ENCODE data around the gene NPAS3. TPM values are rescaled to one million over a fixed set of nuclear protein-coding genes. Genes with fewer than 3 reads are reported as not detected.

The NPAS3 gene
- total RNA-seq, 1 donor from 2014 or later = 1.6 TPM

DNA sequence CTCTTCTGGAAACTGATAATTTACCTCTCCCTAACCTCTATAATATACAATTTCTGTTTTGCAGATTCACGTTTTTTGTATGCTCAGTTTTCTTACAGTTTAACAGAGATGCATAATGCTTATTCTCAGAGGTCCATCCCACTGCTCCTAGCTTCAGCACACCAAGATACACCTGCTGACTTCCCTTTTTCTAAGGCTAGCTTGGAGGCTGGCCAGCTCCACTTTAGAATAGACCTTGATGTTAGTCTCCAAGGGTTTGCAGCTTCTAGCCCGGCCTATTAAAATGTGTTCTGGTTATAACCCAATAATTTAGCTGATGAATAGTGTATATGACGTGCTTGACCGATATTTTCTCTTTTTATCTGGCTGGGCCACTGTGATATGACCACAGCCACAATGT lies 751.0 kb downstream of the NPAS3 start:
- no peak for DNase-seq (ENCODE audit: low spot score)
- TF ChIP-seq, protein P1, sequence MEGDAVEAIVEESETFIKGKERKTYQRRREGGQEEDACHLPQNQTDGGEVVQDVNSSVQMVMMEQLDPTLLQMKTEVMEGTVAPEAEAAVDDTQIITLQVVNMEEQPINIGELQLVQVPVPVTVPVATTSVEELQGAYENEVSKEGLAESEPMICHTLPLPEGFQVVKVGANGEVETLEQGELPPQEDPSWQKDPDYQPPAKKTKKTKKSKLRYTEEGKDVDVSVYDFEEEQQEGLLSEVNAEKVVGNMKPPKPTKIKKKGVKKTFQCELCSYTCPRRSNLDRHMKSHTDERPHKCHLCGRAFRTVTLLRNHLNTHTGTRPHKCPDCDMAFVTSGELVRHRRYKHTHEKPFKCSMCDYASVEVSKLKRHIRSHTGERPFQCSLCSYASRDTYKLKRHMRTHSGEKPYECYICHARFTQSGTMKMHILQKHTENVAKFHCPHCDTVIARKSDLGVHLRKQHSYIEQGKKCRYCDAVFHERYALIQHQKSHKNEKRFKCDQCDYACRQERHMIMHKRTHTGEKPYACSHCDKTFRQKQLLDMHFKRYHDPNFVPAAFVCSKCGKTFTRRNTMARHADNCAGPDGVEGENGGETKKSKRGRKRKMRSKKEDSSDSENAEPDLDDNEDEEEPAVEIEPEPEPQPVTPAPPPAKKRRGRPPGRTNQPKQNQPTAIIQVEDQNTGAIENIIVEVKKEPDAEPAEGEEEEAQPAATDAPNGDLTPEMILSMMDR (IDR thresholded peaks at IDR 0.05; ENCODE audit: unreplicated experiment) = no peak
- no peaks in the 10 kb centered on the region for H3K9me3 Mint-ChIP-seq (ENCODE audit: unreplicated experiment)
- H3K27ac Mint-ChIP-seq (ENCODE audit: unreplicated experiment) = no peak overlapping the region
- H3K4me1 Mint-ChIP-seq (ENCODE audit: unreplicated experiment) = no peaks in the 10 kb centered on the region
- H3K4me3 Mint-ChIP-seq (ENCODE audit: unreplicated experiment) = no peak overlapping the region
- H3K27me3 Mint-ChIP-seq (ENCODE audit: unreplicated experiment) = no peaks in the 10 kb centered on the region
- no peaks in the 10 kb centered on the region for H3K36me3 Mint-ChIP-seq (ENCODE audit: low read depth, unreplicated experiment)

DNA sequence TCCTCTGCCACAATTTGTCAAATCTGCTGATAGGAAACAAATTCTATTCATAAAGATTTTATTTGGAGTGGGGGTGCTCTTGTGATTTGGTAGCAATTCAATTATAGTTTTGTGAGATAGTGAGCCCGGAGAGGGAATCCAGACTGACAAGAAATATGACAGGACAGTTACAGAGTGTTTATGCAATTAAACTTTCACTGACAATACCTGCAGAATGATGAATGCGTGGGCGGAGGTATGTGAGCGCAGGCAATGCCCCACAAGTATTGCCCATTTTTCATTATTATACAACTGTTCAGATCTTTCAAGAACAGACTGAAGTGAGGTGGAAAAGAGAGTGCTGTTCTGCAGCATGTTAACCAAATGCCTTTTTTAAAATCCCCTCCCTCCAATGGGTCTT lies 753.2 kb downstream of the NPAS3 start:
- TF ChIP-seq, protein P1 (IDR thresholded peaks at IDR 0.05; ENCODE audit: unreplicated experiment) = no peak
- no peaks in the 10 kb centered on the region for H3K27me3 Mint-ChIP-seq (ENCODE audit: unreplicated experiment)
- DNase-seq (ENCODE audit: low spot score) = no peak
- H3K36me3 Mint-ChIP-seq (ENCODE audit: low read depth, unreplicated experiment) = no peaks in the 10 kb centered on the region
- no peak overlapping the region for H3K4me3 Mint-ChIP-seq (ENCODE audit: unreplicated experiment)
- H3K27ac Mint-ChIP-seq (ENCODE audit: unreplicated experiment) = no peak overlapping the region
- no peaks in the 10 kb centered on the region for H3K9me3 Mint-ChIP-seq (ENCODE audit: unreplicated experiment)
- H3K4me1 Mint-ChIP-seq (ENCODE audit: unreplicated experiment) = no peaks in the 10 kb centered on the region

DNA sequence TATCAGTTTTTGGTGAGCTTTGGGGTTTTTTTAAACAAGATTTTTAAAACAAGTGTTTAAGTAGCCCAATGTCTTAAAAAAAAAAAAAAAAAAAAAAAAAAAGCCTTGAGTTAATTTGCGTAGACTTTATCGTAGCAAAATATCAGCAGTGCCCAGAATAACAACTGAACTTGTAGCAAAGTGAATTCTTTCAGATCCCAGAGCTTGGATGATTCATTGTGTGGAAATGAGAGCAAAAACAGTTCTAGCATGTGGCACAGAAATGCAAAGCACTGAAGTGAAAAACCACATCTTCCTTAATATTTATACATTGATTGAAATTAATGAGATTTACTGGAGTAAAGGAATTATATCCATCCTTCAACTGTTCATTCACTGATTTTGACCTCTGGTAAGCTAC lies 754.1 kb downstream of the NPAS3 start:
- H3K4me1 Mint-ChIP-seq (ENCODE audit: unreplicated experiment) = no peaks in the 10 kb centered on the region
- H3K36me3 Mint-ChIP-seq (ENCODE audit: low read depth, unreplicated experiment) = no peaks in the 10 kb centered on the region
- no peak overlapping the region for H3K27ac Mint-ChIP-seq (ENCODE audit: unreplicated experiment)
- DNase-seq (ENCODE audit: low spot score) = no peak
- TF ChIP-seq, protein P1 (IDR thresholded peaks at IDR 0.05; ENCODE audit: unreplicated experiment) = no peak
- H3K4me3 Mint-ChIP-seq (ENCODE audit: unreplicated experiment) = no peak overlapping the region
- no peaks in the 10 kb centered on the region for H3K27me3 Mint-ChIP-seq (ENCODE audit: unreplicated experiment)
- no peaks in the 10 kb centered on the region for H3K9me3 Mint-ChIP-seq (ENCODE audit: unreplicated experiment)

DNA sequence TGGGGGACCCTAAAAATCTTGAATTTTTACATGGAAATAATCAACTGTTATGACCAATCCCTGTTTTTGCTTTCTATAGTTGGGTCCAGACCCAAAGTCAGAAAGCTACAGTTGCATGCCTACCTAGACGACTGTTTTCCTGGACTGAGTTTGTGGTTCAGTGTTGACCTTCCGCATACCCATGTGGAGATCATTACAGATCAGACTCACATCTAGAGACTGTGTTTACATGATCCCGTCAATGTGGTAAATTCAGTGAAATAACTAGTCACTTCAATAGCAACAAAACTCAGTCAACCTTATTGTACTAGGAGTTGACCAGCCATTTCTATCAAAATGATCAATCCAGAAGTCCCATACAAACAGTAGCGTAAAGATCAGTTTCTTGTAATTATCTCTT lies 754.6 kb downstream of the NPAS3 start:
- Mint-ChIP-seq H3K27me3 (ENCODE audit: unreplicated experiment) (no peaks in the 10 kb centered on the region), H3K36me3 (ENCODE audit: low read depth, unreplicated experiment) (no peaks in the 10 kb centered on the region), H3K4me3 (ENCODE audit: unreplicated experiment) (no peak overlapping the region), H3K27ac (ENCODE audit: unreplicated experiment) (no peak overlapping the region), H3K9me3 (ENCODE audit: unreplicated experiment) (no peaks in the 10 kb centered on the region), H3K4me1 (ENCODE audit: unreplicated experiment) (no peaks in the 10 kb centered on the region)
- TF ChIP-seq, protein P1 (IDR thresholded peaks at IDR 0.05; ENCODE audit: unreplicated experiment) = no peak
- no peak for DNase-seq (ENCODE audit: low spot score)

DNA sequence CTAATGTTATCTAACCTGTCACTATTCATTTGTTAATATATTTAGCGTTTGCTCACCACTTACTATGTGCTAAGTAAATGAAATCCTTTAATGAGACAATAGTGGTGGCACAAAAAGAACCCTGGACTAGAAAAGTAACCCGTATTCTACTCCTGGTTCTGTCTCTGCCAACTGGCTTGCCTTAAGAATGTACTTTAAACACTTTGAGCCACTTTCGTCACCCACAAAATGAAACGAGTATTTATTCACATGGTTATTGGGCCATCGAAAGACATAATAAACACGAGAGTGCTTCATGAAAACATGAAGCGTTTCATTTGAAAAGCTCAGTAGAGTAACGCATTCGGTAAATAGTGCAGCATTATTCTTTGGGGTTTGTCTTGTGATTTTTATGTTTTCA lies 757.5 kb downstream of the NPAS3 start:
- Mint-ChIP-seq H3K9me3 (ENCODE audit: unreplicated experiment) (no peaks in the 10 kb centered on the region), H3K27me3 (ENCODE audit: unreplicated experiment) (no peaks in the 10 kb centered on the region), H3K4me3 (ENCODE audit: unreplicated experiment) (no peak overlapping the region), H3K4me1 (ENCODE audit: unreplicated experiment) (no peaks in the 10 kb centered on the region), H3K36me3 (ENCODE audit: low read depth, unreplicated experiment) (no peaks in the 10 kb centered on the region), H3K27ac (ENCODE audit: unreplicated experiment) (no peak overlapping the region)
- TF ChIP-seq, protein P1 (IDR thresholded peaks at IDR 0.05; ENCODE audit: unreplicated experiment) = no peak
- DNase-seq (ENCODE audit: low spot score) = no peak
